Gastrocnemius medialis (tissue), 4 donors: ENCODE results near the gene PLG. TPM values are rescaled to one million over a fixed set of nuclear protein-coding genes. Genes with fewer than 3 reads are reported as not detected.
"Not testable (repeated sequence)": the region's sequence is repeated elsewhere in the genome, so short reads cannot be mapped to it uniquely, and the experiment has no call there.

Experiments
- ATAC-seq, 2 donors: fragments of 150-250 bp; one replicate each; pipeline ENCODE4 v1.9.1; 2016
- DNase-seq, 2 donors: peaks; one replicate each; pipeline ENCODE4 v3.0.0-alpha.2; 2019
- H3K27ac ChIP-seq, 4 donors: fragments of 200-600 bp; sonication (generic); 1 replicate in 1 of 4; 2 replicates in 3 of 4; pipeline ENCODE4 v1.5.1; 2016 to 2018; ENCODE audit warnings: mild to moderate bottlenecking in 2 of 4, moderate library complexity in 1 of 4
- H3K27me3 ChIP-seq, 3 donors: fragments of 200-600 bp; sonication (generic) in 2 of 3; 1 replicate in 1 of 3; 2 replicates in 2 of 3; pipeline versions ENCODE4 v1.5.1 to v1.6.0; 2016 to 2019; ENCODE audit warnings: mild to moderate bottlenecking in 1 of 3, moderate library complexity in 1 of 3
- H3K36me3 ChIP-seq, 2 donors: fragments of 200-600 bp; sonication (generic) in 1 of 2; one replicate each; pipeline ENCODE4 v1.5.1; 2017 to 2018
- H3K4me1 ChIP-seq, 2 donors: fragments of 200-600 bp; sonication (generic) in 1 of 2; one replicate each; pipeline ENCODE4 v1.5.1; 2016 to 2017; ENCODE audit warnings: mild to moderate bottlenecking in 2 of 2
- H3K4me3 ChIP-seq, 4 donors: fragments of 200-600 bp; sonication (generic) in 3 of 4; 1 replicate in 1 of 4; 2 replicates in 3 of 4; pipeline ENCODE4 v1.5.1; 2016 to 2019; ENCODE audit warnings: mild to moderate bottlenecking in 2 of 4
- H3K9me3 ChIP-seq, 3 donors: fragments of 200-600 bp; sonication (generic) in 2 of 3; 1 replicate in 1 of 3; 2 replicates in 2 of 3; pipeline ENCODE4 v1.5.1; 2016 to 2019
- CTCF ChIP-seq, 5 experiments: fragments of 450-650 bp in 3 of 5; fragments of 200-600 bp in 2 of 5; sonication (generic) in 2 of 5; IDR thresholded peaks in 4 of 5; conservative IDR thresholded peaks in 1 of 5; 1 replicate in 4 of 5; 2 replicates in 1 of 5; pipeline ENCODE4 v1.5.1; 2016 to 2019; ENCODE audit warnings: antibody characterized with exemption in 5 of 5, mild to moderate bottlenecking in 3 of 5, moderate library complexity in 3 of 5
- POLR2A ChIP-seq, 2 donors: fragments of 450-650 bp; IDR thresholded peaks; one replicate each; pipeline ENCODE4 v1.6.1; 2017; ENCODE audit warnings: antibody characterized with exemption in 2 of 2, mild to moderate bottlenecking in 2 of 2, moderate library complexity in 2 of 2
- in situ Hi-C, 4 donors: fragments of 200-750 bp; cut with MboI; loops; one replicate each; pipeline versions ENCODE4 v1.15.0 to v1.8.0; 2017; ENCODE audit warnings: low sequenced_read_pairs in 4 of 4
- intact Hi-C: fragments of 100-400 bp; cut with DNase I; formaldehyde crosslinking; loops from one replicate; pipeline ENCODE4 v1.15.1; 2023; ENCODE audit warnings: low total_unique reads
- total RNA-seq, 4 donors: library from RNA; depleted of rRNA; stranded (reverse); fragments of >200 nt; gene quantifications; one replicate each; pipeline versions ENCODE4 v1.1.0 to v1.2.3, GENCODE V29; 2016

The PLG gene
- total RNA-seq, 4 donors from 2014 or later = 1.1 to 2.4 TPM; not detected in 2

- Histone ChIP-seq H3K27ac (no peak overlapping the region), H3K4me3 (no peak overlapping the region), H3K4me1 (no peaks in the 10 kb centered on the region), H3K36me3 (no peaks in the 10 kb centered on the region), H3K27me3 (no peaks in the 10 kb centered on the region), H3K9me3 (no peaks in the 10 kb centered on the region)
- ATAC-seq = no peak
- TF ChIP-seq POLR2A (IDR thresholded peaks at IDR 0.05) = no peak
- no peak for TF ChIP-seq CTCF (IDR thresholded peaks at IDR 0.05 in 4 of 5, conservative IDR thresholded peaks at IDR 0.05 in 1 of 5)
- in situ Hi-C loops (no loop called here), intact Hi-C loops (no loop called here)
- DNase-seq = no peak
These were observed 9.6 kb upstream of the PLG start for GRCh38 chr6:160692369-160692959.

- H3K27me3 ChIP-seq, H3K27ac ChIP-seq, intact Hi-C loops, H3K4me1 ChIP-seq, DNase-seq, H3K36me3 ChIP-seq, H3K4me3 ChIP-seq, H3K9me3 ChIP-seq, in situ Hi-C loops, ATAC-seq: not testable (repeated sequence)
These were observed 7.0 kb upstream of the PLG start for GRCh38 chr6:160695025-160695424.

GRCh38 chr6:160695622-160696021 lies 6.4 kb upstream of the PLG start:
- intact Hi-C loops, H3K4me1 ChIP-seq, H3K4me3 ChIP-seq, H3K9me3 ChIP-seq, H3K27me3 ChIP-seq, in situ Hi-C loops, DNase-seq, H3K27ac ChIP-seq, H3K36me3 ChIP-seq, ATAC-seq: not testable (repeated sequence)

GRCh38 chr6:160696884-160697283 lies 5.2 kb upstream of the PLG start:
- in situ Hi-C loops, H3K27me3 ChIP-seq, ATAC-seq, H3K4me1 ChIP-seq, H3K27ac ChIP-seq, intact Hi-C loops, H3K4me3 ChIP-seq, H3K9me3 ChIP-seq, DNase-seq, H3K36me3 ChIP-seq: not testable (repeated sequence)

GRCh38 chr6:160697826-160698225 lies 4.2 kb upstream of the PLG start:
- in situ Hi-C loops = no loop called here
- intact Hi-C loops = no loop called here
- no peak for ATAC-seq
- Histone ChIP-seq H3K9me3 (no peaks in the 10 kb centered on the region), H3K36me3 (no peaks in the 10 kb centered on the region), H3K27me3 (no peaks in the 10 kb centered on the region), H3K4me3 (no peak overlapping the region), H3K27ac (no peak overlapping the region), H3K4me1 (no peaks in the 10 kb centered on the region)
- no peak for TF ChIP-seq CTCF (IDR thresholded peaks at IDR 0.05 in 4 of 5, conservative IDR thresholded peaks at IDR 0.05 in 1 of 5)
- TF ChIP-seq POLR2A (IDR thresholded peaks at IDR 0.05) = no peak
- no peak for DNase-seq

- H3K9me3 ChIP-seq, H3K27ac ChIP-seq, H3K27me3 ChIP-seq, intact Hi-C loops, H3K36me3 ChIP-seq, ATAC-seq, H3K4me3 ChIP-seq, H3K4me1 ChIP-seq, in situ Hi-C loops, DNase-seq: not testable (repeated sequence)
These were observed 2.6 kb downstream of the PLG start for GRCh38 chr6:160704688-160705087.

GRCh38 chr6:160708993-160709392 lies 6.9 kb downstream of the PLG start:
- H3K27ac ChIP-seq, DNase-seq, H3K4me1 ChIP-seq, in situ Hi-C loops, H3K27me3 ChIP-seq, H3K36me3 ChIP-seq, H3K9me3 ChIP-seq, intact Hi-C loops, H3K4me3 ChIP-seq, ATAC-seq: not testable (repeated sequence)
